ENCODE results near the gene HSPA14.

GRCh38 chr10:14836208-14836607 lies 1.9 kb upstream of the HSPA14 start:
- TF ChIP-seq CTCF (IDR thresholded peaks at IDR 0.05) (no peak), EP300 (IDR thresholded peaks at IDR 0.05) (no peak), POLR2A (IDR thresholded peaks at IDR 0.05; ENCODE audit: low read length) (no peak), KDM5A (IDR thresholded peaks at IDR 0.05) (no peak), CBX8 (IDR thresholded peaks at IDR 0.05) (no peak), ZNF302 (CRISPR knock-in tag; IDR thresholded peaks at IDR 0.05) (no peak), KDM1A (IDR thresholded peaks at IDR 0.05; ENCODE audit: low read depth) (no peak), CEBPB (IDR thresholded peaks at IDR 0.05) (no peak), HOXB5 (CRISPR knock-in tag; IDR thresholded peaks at IDR 0.05) (no peak), TP53 (CRISPR knock-in tag; IDR thresholded peaks at IDR 0.05) (no peak), ELK1 (IDR thresholded peaks at IDR 0.05; ENCODE audit: low read depth, low read length) (no peak)
- TF ChIP-seq, protein P1, sequence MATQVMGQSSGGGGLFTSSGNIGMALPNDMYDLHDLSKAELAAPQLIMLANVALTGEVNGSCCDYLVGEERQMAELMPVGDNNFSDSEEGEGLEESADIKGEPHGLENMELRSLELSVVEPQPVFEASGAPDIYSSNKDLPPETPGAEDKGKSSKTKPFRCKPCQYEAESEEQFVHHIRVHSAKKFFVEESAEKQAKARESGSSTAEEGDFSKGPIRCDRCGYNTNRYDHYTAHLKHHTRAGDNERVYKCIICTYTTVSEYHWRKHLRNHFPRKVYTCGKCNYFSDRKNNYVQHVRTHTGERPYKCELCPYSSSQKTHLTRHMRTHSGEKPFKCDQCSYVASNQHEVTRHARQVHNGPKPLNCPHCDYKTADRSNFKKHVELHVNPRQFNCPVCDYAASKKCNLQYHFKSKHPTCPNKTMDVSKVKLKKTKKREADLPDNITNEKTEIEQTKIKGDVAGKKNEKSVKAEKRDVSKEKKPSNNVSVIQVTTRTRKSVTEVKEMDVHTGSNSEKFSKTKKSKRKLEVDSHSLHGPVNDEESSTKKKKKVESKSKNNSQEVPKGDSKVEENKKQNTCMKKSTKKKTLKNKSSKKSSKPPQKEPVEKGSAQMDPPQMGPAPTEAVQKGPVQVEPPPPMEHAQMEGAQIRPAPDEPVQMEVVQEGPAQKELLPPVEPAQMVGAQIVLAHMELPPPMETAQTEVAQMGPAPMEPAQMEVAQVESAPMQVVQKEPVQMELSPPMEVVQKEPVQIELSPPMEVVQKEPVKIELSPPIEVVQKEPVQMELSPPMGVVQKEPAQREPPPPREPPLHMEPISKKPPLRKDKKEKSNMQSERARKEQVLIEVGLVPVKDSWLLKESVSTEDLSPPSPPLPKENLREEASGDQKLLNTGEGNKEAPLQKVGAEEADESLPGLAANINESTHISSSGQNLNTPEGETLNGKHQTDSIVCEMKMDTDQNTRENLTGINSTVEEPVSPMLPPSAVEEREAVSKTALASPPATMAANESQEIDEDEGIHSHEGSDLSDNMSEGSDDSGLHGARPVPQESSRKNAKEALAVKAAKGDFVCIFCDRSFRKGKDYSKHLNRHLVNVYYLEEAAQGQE (IDR thresholded peaks at IDR 0.05): no peak
